HUES64 (cell line): ENCODE measurements around the gene DENND2D.

ENCODE experiments used
- H3K27ac ChIP-seq: 2 replicates; pipeline ENCODE4 v1.7.0; 2013; ENCODE audit warnings: low read depth, low read length, inconsistent platforms
- H3K27me3 ChIP-seq: 2 replicates; pipeline ENCODE4 v1.6.1; 2013; ENCODE audit warnings: mild to moderate bottlenecking, low read length; ENCODE audit not compliant: insufficient read depth
- H3K36me3 ChIP-seq: 2 replicates; pipeline ENCODE4 v1.6.1; 2013; ENCODE audit warnings: mild to moderate bottlenecking, low read length; ENCODE audit not compliant: insufficient read depth
- H3K4me1 ChIP-seq: 2 replicates; pipeline ENCODE4 v1.6.1; 2013; ENCODE audit warnings: mild to moderate bottlenecking, low read length, moderate library complexity; ENCODE audit not compliant: insufficient read depth
- H3K4me3 ChIP-seq: 2 replicates; pipeline ENCODE4 v1.5.1; 2013; ENCODE audit warnings: mild to moderate bottlenecking, low read length, moderate library complexity
- H3K9ac ChIP-seq: 2 replicates; pipeline ENCODE4 v1.6.1; 2013; ENCODE audit warnings: mild to moderate bottlenecking, low read depth, low read length
- H3K9me3 ChIP-seq: 2 replicates; pipeline ENCODE4 v1.6.1; 2013; ENCODE audit warnings: low read depth, low read length; ENCODE audit not compliant: insufficient read depth
- WGBS: fragments of 150-250, 120-280 bp; methylation state at CpG from one replicate; pipeline ENCODE4 v1.1.7; 2013; ENCODE audit warnings: missing lambda C conversion rate; 5-methylcytosine and 5-hydroxymethylcytosine counted together

DENND2D gene

GRCh38 chr1:111141245-111142220 is 58.9 kb downstream of the DENND2D start:
- H3K4me1 ChIP-seq, result peaks cover 22% of the 10 kb centered on the region
- H3K36me3 ChIP-seq, result peaks cover 12% of the 10 kb centered on the region
- H3K9ac ChIP-seq, result peak overlapping the region; percentile 88; the same call in 1 of the 2 replicates
- no peaks in the 10 kb centered on the region for H3K27me3 ChIP-seq
- H3K9me3 ChIP-seq, result no peaks in the 10 kb centered on the region
- peak overlapping the region; percentile 88 for H3K4me3 ChIP-seq
- 67% methylated on average over 4 of the region's 5 CpGs for WGBS
- no peak overlapping the region for H3K27ac ChIP-seq

GRCh38 chr1:111140680-111140967 is 59.8 kb downstream of the DENND2D start:
- H3K9ac ChIP-seq, result peak overlapping the region; percentile 88
- peaks cover 18% of the 10 kb centered on the region for H3K36me3 ChIP-seq
- H3K27ac ChIP-seq, result peak overlapping the region; percentile 98
- H3K4me1 ChIP-seq, result peaks cover 22% of the 10 kb centered on the region
- under 1% methylated on average over 9 of the region's 9 CpGs for WGBS
- H3K9me3 ChIP-seq, result no peaks in the 10 kb centered on the region
- no peaks in the 10 kb centered on the region for H3K27me3 ChIP-seq
- peak overlapping the region; percentile 88 for H3K4me3 ChIP-seq

- no peaks in the 10 kb centered on the region for H3K27me3 ChIP-seq
- H3K4me3 ChIP-seq, result peak within 1 kb of the TSS; percentile 88
- peaks cover 22% of the 10 kb centered on the region for H3K4me1 ChIP-seq
- WGBS, result under 1% methylated on average over 68 of the region's 68 CpGs
- no peaks in the 10 kb centered on the region for H3K9me3 ChIP-seq
- H3K27ac ChIP-seq, result peak within 1 kb of the TSS; percentile 98
- H3K36me3 ChIP-seq, result peaks cover 23% of the 10 kb centered on the region
- peak within 1 kb of the TSS; percentile 88 for H3K9ac ChIP-seq
These were observed 60.3 kb downstream of the DENND2D start, which contains the start of the genes CEPT1 and DRAM2 for GRCh38 chr1:111139956-111140679. Gene CEPT1 (plus strand): TSS chr1:111140223. CDS start chr1:111147715, 7,492 bp downstream. Gene DRAM2 (minus strand): TSS chr1:111140093. CDS start chr1:111131554, 8,539 bp downstream.

GRCh38 chr1:111139324-111139955 is 61.0 kb downstream of the DENND2D start:
- Histone ChIP-seq H3K36me3 (peaks cover 27% of the 10 kb centered on the region), H3K4me1 (peaks cover 22% of the 10 kb centered on the region)
- under 1% methylated on average over 33 of the region's 33 CpGs for WGBS

More at GRCh38 chr1:111139324-111139955, 61.0 kb downstream of the DENND2D start:
- peak overlapping the region; percentile 98 for H3K27ac ChIP-seq
- H3K9ac ChIP-seq, result peak overlapping the region; percentile 88
- no peaks in the 10 kb centered on the region for H3K9me3 ChIP-seq
- H3K27me3 ChIP-seq, result no peaks in the 10 kb centered on the region
- H3K4me3 ChIP-seq, result peak overlapping the region; percentile 88
